HG03103 (cell line): ENCODE measurements around the gene GPR108.
"Not testable (repeated sequence)": the region's sequence is repeated elsewhere in the genome, so short reads cannot be mapped to it uniquely, and the experiment has no call there.

ENCODE experiments used
- ATAC-seq: cut with Tn5 transposase; IDR thresholded peaks from one replicate; pipeline ENCODE4 v1.9.1; 2021; ENCODE audit warnings: low read depth; ENCODE audit not compliant: unreplicated experiment

GPR108 gene

GRCh38 chr19:6737284-6737872, at the start of gene GPR108:
Gene GPR108 (minus strand): TSS chr19:6737580. CDS start chr19:6737576, 4 bp downstream.
- peak; percentile 55 for ATAC-seq

GRCh38 chr19:6779206-6779605, 41.8 kb upstream of the GPR108 start:
- no peak for ATAC-seq

GRCh38 chr19:6778386-6778785, 41.0 kb upstream of the GPR108 start:
- ATAC-seq = no peak

- no peak for ATAC-seq
Measured at GRCh38 chr19:6777434-6777833, 40.1 kb upstream of the GPR108 start.

GRCh38 chr19:6776999-6777398, 39.6 kb upstream of the GPR108 start:
- ATAC-seq = no peak

- not testable (repeated sequence) for ATAC-seq
Measured at GRCh38 chr19:6776045-6776444, 38.7 kb upstream of the GPR108 start.

- ATAC-seq = no peak
Measured at GRCh38 chr19:6774821-6775707, 37.7 kb upstream of the GPR108 start.

GRCh38 chr19:6773323-6773931, 36.0 kb upstream of the GPR108 start:
- ATAC-seq = no peak

GRCh38 chr19:6772866-6773322, 35.5 kb upstream of the GPR108 start:
- ATAC-seq = no peak

- ATAC-seq = peak; percentile 44
Measured at GRCh38 chr19:6772028-6772865, 34.9 kb upstream of the GPR108 start, which contains the start of gene VAV1. Gene VAV1 (plus strand): TSS chr19:6772708. CDS start chr19:6772808, 100 bp downstream.

- not testable (repeated sequence) for ATAC-seq
Measured at GRCh38 chr19:6771648-6772027, 34.3 kb upstream of the GPR108 start.

GRCh38 chr19:6769006-6769619, 31.7 kb upstream of the GPR108 start:
- ATAC-seq = no peak

- ATAC-seq = no peak
Measured at GRCh38 chr19:6768236-6768785, 30.9 kb upstream of the GPR108 start.

GRCh38 chr19:6767357-6768235, 30.2 kb upstream of the GPR108 start, which contains the start of gene SH2D3A:
Gene SH2D3A (minus strand): TSS chr19:6767435. CDS start chr19:6763748, 3,687 bp downstream.
- ATAC-seq = peak; percentile 55

GRCh38 chr19:6767081-6767356, 29.6 kb upstream of the GPR108 start:
- peak; percentile 24 for ATAC-seq

- no peak for ATAC-seq
Measured at GRCh38 chr19:6766357-6767080, 29.1 kb upstream of the GPR108 start.

GRCh38 chr19:6765738-6766356, 28.5 kb upstream of the GPR108 start:
- ATAC-seq = no peak
